ENCODE results near the gene FAXDC2.

- TF ChIP-seq EP300 (IDR thresholded peaks at IDR 0.05): no peak
- no peak for TF ChIP-seq CTCF (IDR thresholded peaks at IDR 0.05)
Observed at GRCh38 chr5:154815025-154815424, 35.4 kb downstream of the FAXDC2 start.
